Glomerular visceral epithelial cell (primary cell): ENCODE results near the gene NOS1AP.
A peak's percentile ranks its signal among the peaks of the same experiment; 100 is the strongest.

Experiments used
- DNase-seq: peaks from one replicate; pipeline ENCODE4 v3.0.0-alpha.2; 2016; ENCODE audit errors: extremely low spot score

The NOS1AP gene

DNA sequence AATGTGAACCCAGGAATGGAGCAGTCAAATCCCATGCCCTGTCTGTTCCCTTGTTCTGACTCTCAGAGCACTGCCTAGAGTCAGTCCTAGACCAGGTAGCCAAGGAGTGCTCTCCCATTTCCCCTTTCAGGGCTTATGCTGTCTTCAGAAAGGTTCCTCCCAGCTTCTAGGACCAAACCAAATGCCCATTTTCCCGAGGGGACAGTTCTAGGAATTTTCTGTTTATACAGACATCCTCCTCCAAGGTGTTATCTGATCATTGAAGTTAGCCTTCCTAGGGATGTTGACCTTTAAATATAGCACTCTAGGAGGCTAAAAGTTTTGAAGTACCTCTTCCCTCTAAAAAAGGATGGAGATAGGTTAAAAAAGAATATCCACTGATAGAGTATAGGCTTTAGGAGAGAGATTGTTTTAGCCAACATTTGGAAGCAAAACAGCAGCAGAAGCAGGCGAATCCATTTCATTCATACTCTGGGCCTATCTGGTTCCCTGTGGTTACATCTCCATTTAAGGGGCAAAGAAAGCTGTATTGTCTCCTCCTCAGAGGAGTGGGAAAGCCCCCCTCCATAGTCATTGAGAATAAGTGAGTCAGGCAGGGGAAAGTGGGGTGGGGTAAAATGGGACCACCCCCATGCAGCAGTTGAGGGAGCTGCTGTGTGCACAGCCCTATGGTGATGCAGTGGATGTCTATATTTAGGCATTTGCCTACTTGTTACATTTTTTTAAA lies 180.7 kb downstream of the NOS1AP start:
- DNase-seq, result no peak

DNA sequence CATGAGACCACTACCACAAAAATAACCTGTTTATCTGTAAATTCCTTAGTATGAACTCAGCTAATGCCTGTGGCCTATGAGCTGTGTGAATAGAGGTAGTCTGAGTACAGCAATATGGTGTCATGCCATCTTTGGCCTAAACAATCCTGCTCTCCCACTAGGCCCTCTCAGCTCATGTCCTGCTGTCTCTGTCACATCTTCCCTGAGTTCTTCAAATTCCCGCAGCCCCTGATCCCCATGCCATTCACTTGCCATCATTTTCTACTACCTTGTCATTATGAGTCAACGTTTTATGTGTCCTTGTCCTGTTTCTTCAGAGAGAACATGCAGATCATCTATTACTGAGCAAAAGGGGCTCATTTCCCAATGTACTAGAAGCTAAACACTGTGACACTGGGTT lies 181.6 kb downstream of the NOS1AP start:
- no peak for DNase-seq

DNA sequence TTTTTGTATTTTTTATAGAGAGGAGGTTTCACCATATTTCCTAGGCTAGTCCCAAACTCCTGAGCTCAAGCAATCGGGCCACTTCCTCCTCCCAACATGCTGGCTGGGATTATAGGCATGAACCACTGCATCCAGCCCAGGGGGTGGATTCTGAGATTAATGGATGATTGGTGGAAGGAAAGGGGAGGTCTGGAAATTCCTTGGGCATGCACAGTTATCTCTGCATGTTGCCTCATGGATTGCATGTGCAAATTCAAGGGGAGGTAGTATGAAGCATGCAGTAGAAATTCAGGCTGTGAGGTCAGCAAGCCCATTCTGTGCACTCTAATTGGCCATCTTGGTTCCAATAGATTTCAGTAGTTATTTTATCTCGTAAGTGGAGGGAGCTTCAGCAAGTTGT lies 182.7 kb downstream of the NOS1AP start:
- DNase-seq, result no peak

DNA sequence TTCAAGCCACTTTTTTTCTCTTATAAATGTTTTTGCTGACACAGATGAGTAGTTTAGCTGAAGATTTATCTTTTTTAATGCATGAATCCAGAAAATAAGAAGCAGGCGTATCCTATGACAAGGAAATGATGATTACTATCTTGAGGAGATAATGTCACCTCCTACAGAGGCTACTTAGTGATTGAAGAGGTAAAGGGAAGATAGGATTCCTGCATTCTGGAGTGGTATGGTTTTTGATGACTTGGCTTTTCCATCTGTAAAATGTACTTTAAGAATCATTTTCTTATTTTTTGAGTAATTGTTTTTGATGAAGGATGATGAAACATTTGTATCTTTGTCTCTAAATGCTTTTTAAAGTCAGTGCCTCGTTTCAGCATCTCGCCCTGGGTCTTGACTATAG lies 184.3 kb downstream of the NOS1AP start:
- no peak for DNase-seq

DNA sequence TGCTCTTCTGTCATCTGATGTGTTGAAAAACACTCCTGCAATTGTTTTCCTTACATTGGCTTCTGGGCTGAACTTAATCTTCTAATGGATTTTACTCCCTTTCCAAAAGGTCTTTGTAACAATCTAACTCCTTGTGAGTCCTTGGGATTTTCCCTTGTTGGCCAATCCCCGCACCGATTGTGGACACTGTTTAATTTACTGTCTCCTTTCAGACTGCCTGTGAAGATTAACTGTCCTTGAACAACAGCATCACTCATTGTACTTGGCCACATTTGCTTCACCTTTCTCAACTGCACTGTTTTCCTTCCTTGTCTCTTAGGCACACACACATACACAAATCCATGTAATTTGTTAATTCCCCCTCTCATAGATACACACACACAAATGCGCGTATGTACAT lies 186.8 kb downstream of the NOS1AP start:
- DNase-seq, result no peak

DNA sequence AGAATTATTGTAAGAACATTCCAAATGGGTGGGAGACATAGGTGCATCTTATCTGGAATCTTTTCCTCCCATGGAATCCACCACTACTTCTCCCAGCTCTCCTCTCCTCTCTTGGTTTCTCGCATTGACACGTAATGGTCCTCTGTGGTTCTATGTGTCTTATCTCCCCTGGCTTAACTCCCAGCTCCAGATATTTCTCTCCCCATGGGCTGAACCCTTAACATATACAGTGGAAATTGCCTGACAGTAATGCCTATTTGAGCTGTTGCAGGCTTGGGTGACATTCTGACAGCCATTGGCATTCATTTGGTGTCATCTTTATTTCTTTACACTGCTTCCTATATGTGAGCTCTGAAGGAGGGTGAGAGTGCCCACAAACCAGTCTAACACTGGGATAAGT lies 188.9 kb downstream of the NOS1AP start:
- DNase-seq, result no peak

DNA sequence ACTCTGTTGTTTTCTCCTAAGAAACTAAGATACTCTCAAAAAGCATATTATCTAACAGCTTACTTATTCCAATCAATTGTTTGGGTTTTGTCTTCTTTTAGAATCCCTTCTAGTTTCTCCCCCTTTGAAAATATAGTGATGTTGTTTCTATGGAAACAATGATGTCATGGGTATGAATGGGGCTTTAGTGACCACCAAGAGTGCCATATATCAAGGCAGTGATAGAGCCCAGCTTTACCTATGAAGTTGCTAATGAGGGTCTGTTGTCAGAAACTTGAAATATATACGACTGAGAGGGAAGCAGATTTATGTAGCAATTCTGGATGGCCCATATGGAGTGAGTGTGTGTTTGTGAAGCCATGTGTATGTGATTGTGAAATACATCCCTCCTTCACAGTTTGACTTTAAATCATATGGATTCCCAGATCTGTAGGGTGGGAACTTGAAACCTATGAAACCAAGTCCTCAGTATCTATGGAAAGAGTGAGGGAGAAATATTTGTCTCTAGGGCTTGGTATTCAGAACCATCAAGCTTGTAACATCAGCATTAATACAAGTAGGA lies 190.5 kb downstream of the NOS1AP start:
- DNase-seq, result no peak

DNA sequence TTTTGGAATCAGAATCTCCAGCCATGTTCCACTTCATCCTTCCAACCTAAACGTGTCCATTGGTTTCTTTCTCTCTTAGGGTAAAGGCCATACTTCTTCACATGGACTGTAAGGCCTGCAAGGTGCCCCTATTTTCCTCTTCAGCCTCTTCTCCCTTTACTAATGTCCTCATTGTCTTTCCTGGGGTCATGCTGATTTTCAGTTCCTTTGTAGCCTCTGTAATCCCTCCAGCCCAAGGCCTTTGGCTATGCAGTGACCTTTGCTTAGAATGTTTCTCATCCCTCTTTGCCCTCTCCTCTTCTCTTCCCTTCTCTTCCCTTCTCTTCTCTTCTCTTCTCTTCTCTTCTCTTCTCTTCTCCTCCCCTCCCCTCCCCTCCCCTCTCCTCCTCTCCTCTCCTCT lies 194.6 kb downstream of the NOS1AP start:
- no peak for DNase-seq

DNA sequence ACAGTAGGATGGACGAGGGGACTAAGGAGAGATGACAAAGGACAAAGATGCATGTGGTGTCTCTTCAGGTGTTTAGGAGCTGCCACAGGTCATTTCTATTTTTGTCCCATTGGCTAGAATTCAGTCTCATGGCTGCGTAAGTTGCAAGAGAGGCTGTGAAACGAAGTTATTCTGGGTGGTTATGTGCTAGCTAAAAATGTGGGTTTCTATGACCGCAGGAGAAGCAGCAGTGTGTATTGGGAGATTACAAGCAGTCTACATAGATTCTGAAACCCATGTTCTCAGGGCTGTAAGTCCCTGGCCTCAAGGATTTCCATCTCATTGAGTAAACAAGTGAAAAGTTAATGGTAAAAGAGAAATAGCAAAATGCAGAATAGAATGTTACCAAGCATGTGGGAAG lies 196.5 kb downstream of the NOS1AP start:
- DNase-seq, result no peak

DNA sequence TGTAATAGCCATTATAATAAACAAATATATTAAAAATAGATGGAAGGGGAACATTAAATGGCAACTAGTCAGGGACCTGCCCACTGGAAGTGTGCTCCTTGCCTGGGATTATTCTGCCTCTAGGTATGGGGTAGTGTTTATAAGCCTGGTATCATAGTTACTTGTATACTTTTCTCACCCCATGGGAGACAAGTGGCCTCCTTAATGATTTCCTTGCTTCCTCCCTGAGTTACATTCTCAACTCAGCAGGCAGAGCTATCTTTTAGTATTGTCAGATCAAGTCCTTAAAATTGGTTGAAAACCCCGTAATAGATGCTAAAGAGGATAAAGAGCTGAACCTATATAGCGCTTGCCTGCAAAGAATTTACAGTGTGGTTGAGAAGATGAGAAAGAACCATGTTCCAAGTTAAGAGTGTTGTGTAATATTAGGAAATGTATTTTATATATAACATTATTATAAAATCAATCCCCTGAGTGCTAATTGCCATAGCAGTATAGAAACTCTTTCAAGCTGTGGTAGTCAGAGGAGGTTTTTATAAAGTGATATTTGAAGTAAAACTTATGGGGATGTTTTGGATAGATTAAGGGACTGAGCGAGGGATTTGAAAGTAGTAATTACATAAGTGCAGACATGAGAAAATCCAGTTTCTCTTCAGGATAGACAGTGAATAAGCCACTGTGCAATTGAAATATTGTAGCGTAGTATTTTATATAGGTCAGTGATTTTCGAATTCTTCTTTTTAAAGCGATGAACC lies 200.7 kb downstream of the NOS1AP start:
- DNase-seq, result no peak

DNA sequence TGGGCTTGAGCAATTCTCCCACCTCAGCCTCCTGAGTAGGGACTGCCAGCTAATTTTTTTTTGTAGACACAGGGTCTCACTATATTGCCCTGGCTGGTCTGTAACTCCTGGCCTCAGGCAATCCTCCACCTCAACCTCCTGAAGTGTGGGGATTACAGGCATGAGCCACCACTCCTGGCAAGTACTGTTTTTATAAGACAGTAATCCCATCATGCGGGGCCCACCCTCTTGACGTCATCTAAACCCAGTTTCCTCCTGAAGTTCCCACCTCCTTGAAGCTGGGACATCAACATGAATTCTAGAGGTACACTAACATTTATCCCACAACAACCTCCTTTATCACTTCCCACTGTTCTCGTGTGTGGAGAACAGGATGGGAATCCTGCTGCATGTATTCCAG lies 202.5 kb downstream of the NOS1AP start:
- no peak for DNase-seq

DNA sequence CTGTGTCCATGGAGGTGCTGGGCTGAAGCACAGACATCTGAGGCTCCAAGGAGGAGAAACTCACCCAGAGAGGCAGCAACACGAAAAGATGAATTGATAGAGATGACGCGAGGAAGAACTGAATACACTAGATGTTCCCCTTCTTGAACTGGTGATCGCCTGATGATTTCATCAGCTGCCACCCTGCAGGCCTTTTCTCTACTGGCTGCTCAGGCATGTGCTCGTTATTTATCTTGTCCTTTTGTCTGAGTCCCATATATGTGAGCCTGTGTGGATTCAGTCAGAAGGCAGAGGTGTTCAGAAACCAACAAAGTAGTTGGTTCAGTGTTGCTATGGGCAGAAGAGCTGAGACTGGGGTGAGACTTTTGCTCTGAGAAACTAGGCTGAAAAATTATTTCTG lies 202.9 kb downstream of the NOS1AP start:
- DNase-seq, result no peak

DNA sequence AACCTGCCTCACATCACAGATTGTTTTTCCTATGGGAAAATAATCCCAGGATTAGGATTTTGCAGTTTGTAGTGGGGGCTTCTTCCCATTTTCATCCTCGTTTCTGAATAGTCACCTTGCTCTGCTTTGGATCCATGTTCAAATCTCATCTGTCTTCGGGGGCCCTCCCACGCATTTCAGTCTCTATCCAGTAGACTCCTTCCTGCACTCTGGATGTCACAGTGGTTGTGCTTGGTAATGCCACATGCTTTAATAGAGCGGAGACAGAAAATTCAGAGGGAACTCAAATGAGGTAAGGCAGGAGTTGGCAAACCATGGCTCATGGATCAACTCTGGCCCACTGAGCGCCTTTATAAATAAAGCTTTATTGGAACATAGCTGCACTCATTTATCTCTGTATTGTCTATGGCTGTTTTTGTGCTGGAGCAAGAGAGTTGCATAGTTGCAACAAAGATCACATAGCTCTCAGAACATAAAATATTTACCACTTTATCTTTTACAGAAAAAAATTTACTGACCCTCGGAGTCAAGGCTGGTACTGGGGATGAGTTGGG lies 206.2 kb downstream of the NOS1AP start:
- no peak for DNase-seq

DNA sequence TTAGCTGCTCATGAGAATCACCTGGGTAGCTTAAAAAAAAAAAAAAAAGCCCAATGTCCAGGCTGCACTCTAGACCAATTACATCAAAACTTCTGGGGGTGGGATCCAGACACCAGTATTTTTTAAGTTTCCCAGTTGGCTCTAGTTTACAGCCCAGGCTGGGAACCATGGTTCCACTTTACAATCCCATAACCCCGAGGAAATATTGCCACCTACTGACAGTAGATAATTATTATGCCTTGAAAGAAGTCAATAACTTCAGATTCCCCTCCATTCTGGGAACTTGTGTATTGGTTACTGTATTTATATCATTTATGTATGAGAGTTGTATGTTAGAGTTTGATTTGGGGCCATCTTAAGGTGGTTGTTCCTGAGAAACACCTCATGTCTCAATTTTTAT lies 207.0 kb downstream of the NOS1AP start:
- peak; percentile 12 for DNase-seq

DNA sequence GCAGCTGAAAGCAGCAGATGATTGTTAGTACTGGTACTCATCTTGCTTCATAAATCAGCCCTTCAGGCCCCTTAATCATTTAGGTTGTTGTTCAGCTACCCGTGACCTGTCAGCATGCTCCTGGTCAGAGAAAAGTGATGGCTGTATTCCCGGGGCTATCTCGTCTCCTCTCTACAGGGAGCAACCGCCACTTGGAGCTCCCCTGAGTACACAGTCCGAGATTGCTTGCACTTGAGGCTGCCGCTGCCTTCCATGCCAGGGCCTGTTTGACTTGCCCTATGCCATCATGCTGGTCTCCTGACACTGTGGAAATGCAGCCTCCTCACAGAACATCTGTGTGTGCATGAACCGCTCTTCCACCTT lies 209.6 kb downstream of the NOS1AP start:
- no peak for DNase-seq

DNA sequence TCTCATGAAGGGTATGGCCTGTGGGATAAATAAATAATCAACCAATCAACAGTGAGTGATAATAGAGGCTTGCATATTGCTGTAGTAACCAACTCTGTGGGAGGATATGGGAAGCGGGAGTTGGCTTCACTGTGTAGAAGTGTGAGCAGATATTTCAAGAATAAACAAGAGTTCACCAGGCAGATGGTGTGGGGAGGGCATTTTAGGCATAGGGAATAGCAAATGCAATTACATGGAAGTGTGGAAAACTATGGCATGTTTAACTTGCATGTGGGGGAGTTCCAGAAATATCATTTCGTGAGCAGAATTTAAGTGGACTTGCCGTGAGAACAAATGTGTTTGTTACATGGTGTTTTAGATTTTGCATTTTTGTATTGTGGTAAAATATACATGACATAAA lies 211.9 kb downstream of the NOS1AP start:
- DNase-seq, result no peak

DNA sequence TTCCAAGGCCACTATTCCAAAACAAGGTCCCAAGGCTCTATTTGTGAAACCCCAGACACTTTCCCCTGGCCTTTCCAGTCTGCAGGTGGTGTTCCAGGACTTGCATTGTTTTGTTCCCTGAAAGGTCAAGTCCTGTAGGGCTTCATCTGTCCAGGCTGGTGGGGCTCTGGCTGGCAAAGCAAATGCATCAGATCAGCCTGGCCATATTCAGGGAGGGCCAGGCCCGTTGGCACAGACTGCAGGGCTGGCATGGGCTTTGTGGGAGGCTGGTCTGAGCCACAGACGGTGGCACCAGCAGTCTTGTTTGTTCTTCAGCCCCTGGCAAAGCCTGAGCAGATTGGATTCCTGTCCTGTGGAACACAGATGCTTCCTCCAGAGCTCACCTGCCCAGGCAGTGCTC lies 214.2 kb downstream of the NOS1AP start:
- no peak for DNase-seq

DNA sequence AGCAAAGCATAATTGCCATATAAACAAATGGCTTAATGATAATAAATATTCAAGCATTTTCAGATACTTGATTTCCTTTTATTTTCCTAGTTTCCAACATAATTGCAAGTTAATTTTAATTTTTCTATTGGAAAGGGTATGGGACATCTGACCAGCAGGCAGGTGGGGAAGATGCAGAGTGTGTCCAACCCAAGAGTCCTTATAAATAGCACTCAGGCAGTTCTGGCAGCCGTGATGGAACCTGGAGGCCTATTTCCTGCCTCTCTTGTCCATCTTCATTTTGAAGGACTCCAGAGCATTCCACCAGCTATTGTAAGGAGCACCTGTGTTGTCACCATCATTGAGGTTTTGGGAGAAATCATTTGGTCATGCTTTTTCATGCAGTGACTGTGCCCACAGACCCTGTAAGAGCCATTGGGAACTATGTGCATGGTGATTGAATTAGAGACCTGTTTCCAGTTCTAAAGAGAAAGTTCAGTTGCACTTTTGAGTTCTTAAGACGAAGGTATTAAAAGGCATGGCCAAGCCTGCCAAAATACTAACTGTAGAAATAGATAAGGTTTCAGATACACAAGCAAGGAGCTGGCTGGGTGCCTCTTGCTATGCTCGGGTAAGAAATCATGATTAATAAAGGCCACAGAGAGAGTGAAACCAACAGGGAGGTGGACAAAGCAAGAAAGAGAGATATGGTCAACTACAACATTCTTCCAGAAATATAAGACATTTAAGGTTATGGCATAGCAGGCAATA lies 214.9 kb downstream of the NOS1AP start:
- DNase-seq, result no peak

DNA sequence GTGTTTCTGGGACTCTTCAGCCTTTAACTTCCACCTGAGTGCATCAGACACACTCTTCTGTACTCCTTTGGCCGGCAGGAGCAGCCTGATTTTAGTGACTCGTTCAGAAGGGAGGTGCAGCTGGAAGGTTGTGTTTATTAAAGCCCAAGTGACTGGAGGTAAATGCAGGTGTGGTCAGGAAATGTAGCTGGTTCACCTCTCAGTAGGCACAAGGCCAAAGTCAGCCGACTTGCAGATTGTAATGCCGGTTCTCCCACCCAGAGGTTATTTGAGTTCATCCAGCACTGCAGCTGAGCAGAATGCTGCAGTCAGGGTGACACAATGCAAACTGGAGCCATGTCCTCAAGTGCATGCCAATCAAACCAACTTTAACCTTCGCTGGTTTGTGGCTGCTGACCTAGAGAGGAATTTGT lies 215.7 kb downstream of the NOS1AP start:
- no peak for DNase-seq

DNA sequence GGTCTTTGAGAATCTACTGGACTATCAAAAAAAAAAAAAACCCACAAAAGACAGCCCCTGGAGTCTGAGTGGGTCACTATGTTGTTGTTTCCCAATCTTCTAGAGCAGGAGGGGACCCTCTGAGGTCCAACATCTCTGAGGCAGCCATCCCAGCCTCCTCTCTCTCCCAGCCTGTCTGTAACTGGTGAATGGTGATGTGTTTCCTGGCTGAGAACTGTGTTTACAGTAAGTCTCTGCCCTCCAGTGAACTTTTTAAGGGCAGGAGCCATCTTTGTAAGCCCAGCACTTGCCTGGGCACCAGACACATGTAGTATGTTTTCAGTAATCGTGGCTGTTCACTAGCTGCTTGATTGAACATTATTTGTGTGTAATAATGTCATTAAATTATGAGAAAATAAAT lies 221.5 kb downstream of the NOS1AP start:
- no peak for DNase-seq

DNA sequence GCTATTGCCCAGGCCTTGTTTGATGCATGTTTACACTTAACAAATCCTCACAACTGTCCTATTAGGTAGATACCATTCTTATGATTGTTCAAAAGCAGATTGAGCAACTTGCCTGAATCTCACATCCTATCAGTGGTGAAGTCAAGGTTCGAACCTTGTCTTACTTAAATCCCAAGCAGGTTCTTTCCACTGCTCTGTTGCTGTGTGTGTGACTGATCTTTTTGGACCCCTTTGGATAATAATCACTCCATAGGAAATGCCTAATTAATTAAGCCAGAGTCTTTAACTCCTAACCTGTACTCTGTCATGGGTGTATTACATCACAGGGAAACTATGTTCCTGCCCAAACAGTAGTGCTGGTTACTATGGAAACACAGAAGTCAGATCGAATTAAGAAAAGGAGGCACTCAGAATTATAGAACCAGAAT lies 222.9 kb downstream of the NOS1AP start:
- DNase-seq, result no peak

DNA sequence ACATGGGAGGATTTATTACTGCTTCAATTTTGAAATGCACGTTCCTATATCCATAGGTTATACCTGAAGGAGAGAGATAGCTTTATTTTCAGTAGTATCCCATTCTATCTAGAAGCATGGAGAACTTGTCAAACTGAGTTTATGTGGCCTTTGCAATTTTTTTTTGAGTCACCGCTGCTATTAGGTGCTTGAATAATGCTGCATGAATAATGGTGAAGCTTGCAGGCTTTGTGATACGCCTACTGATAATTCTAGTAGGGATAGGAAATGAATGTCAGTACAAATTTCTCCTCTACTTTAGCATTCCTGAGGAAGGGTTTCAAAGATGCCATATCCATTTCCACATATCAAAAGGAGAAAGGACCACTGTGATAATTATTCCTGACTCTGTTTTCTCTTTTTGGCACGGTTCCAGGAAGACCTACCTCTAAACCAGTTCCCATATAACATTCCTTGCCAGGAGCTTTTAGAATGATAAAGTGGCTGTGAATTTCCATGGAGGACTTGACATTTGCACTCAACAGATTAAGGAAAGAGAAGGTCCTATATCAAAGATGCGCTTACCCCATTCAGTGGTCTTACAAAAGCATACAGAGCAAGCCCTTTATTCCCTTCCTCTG lies 223.7 kb downstream of the NOS1AP start:
- no peak for DNase-seq
